PFSK-1 (cell line): ENCODE data around the gene ZNF79.

Source experiments
- FOXP2 ChIP-seq: optimal IDR thresholded peaks from 2 replicates; pipeline ENCODE3; 2011; ENCODE audit warnings: borderline replicate concordance, control low read depth, inconsistent platforms; ENCODE audit not compliant: insufficient read depth; ENCODE audit errors: extremely low read length, extremely low read depth
- POLR2AphosphoS5 ChIP-seq: IDR thresholded peaks from 2 replicates; pipeline ENCODE4 v1.6.1; 2012; ENCODE audit warnings: low read depth, mild to moderate bottlenecking, control low read depth, low read length, moderate library complexity
- REST ChIP-seq, 2 experiments: IDR thresholded peaks; 2 replicates each; pipeline versions ENCODE4 v1.6.1 to v1.8.0; 2011 to 2012; ENCODE audit warnings: low read depth in 2 of 2, low read length in 2 of 2, control low read depth in 1 of 2, inconsistent platforms in 1 of 2, mild to moderate bottlenecking in 1 of 2, moderate library complexity in 1 of 2; ENCODE audit not compliant: insufficient read depth in 1 of 2
- SIN3A ChIP-seq: IDR thresholded peaks from 2 replicates; pipeline ENCODE4 v1.6.1; 2012; ENCODE audit warnings: mild to moderate bottlenecking, low read length, moderate library complexity, borderline replicate concordance; ENCODE audit not compliant: insufficient read depth
- TAF1 ChIP-seq: IDR thresholded peaks from 2 replicates; pipeline ENCODE4 v1.6.1; 2012; ENCODE audit warnings: low read length, control low read depth, borderline replicate concordance; ENCODE audit not compliant: insufficient read depth

Gene ZNF79

GRCh38 chr9:127384901-127385300 lies 39.3 kb upstream of the ZNF79 start:
- TF ChIP-seq SIN3A (no peak), TAF1 (no peak), POLR2AphosphoS5 (no peak), FOXP2 (no peak), REST (IDR thresholded peaks at IDR 0.05; ENCODE audit: insufficient read depth in 1 of 2, low read depth in 2 of 2, low read length in 2 of 2) (no peak)

GRCh38 chr9:127386249-127386648 lies 37.9 kb upstream of the ZNF79 start:
- TF ChIP-seq SIN3A (no peak), REST (IDR thresholded peaks at IDR 0.05; ENCODE audit: insufficient read depth in 1 of 2, low read depth in 2 of 2, low read length in 2 of 2) (no peak), TAF1 (no peak), POLR2AphosphoS5 (no peak), FOXP2 (no peak)

GRCh38 chr9:127386981-127387380 lies 37.2 kb upstream of the ZNF79 start:
- no peak for TF ChIP-seq TAF1
- TF ChIP-seq REST (IDR thresholded peaks at IDR 0.05; ENCODE audit: insufficient read depth in 1 of 2, low read depth in 2 of 2, low read length in 2 of 2), result no peak
- no peak for TF ChIP-seq POLR2AphosphoS5
- no peak for TF ChIP-seq FOXP2
- no peak for TF ChIP-seq SIN3A

- no peak for TF ChIP-seq TAF1
- no peak for TF ChIP-seq FOXP2
- TF ChIP-seq POLR2AphosphoS5, result no peak
- no peak for TF ChIP-seq REST (IDR thresholded peaks at IDR 0.05; ENCODE audit: insufficient read depth in 1 of 2, low read depth in 2 of 2, low read length in 2 of 2)
- no peak for TF ChIP-seq SIN3A
These were observed 35.9 kb upstream of the ZNF79 start for GRCh38 chr9:127388037-127388855.

GRCh38 chr9:127388856-127389238 lies 35.3 kb upstream of the ZNF79 start:
- no peak for TF ChIP-seq TAF1
- no peak for TF ChIP-seq FOXP2
- TF ChIP-seq REST (IDR thresholded peaks at IDR 0.05; ENCODE audit: insufficient read depth in 1 of 2, low read depth in 2 of 2, low read length in 2 of 2), result no peak
- TF ChIP-seq POLR2AphosphoS5, result no peak
- TF ChIP-seq SIN3A, result no peak
